GM18868 (cell line): Measurements from ENCODE around the gene COL23A1.
"Not testable (repeated sequence)": the region's sequence is repeated elsewhere in the genome, so short reads cannot be mapped to it uniquely, and the experiment has no call there.

Experiments used
- ATAC-seq: cut with Tn5 transposase; IDR thresholded peaks from one replicate; pipeline ENCODE4 v1.9.1; 2021; ENCODE audit warnings: mild to moderate bottlenecking, moderate library complexity; ENCODE audit not compliant: unreplicated experiment

The COL23A1 gene

DNA sequence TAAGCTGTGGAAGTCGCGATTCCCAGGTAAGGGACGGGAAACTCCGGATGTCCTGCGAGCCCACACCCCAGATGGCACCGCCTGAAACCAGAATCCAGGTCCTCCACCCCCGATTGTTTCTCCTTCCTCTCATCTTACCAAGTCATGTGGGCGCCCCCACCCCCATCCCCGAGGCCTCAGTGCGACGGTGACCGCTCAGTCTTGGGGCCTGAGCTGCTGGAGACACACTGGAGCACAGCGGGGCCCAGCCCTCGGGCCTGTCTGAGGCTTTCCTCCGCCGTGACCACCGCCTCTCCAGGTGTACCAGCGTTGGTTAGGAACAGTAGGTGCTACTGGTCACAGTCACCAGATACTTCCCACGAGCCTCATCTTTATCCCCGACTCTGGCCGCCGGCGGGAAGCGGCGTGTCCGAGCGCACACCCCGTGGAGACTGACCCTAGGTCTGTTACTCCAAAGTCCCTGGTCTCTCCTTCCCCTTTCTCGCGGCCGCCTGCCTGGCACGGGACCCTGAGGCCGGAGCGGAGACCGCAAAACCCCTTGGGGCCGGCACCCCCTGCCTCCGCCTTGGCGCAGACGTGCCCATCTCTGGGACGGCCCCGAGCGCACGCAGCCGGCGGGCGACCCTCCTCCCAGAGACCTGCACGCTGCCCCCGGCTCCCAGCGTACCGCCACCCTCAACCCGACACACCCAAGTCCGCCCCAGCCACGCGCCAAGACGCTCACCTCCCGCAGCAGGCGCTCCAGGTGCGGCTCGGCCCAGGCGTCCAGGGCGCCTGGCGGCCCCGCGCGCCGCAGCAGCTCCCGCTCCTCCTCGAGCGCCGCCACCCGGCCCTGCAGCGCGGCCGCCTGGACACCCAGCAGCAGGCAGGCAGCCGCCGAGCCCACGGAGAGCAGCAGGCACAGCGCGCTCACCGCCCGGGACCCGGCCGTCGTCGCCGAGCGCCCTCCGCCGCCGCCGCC lies 733 bp downstream of the COL23A1 start:
- no peak for ATAC-seq

DNA sequence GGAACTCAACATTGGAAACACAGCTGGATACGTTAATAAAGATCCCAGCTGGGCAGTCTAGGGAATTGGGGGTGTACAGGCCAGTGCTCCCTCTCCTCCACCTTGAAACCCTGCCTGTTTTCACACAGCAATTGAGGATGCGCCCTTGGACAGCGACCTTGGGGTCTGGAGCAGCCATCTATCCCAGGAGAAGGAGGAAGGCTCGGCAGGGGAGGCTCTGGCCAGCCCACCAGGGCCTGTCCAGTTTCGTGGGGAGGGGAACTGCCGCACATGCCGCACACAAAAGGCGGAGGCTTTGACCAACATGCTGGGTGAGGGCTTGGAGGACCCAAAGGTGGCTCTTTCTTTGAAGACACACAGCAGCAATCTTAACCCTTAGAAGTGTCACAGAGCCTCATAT lies 1.4 kb downstream of the COL23A1 start:
- no peak for ATAC-seq

DNA sequence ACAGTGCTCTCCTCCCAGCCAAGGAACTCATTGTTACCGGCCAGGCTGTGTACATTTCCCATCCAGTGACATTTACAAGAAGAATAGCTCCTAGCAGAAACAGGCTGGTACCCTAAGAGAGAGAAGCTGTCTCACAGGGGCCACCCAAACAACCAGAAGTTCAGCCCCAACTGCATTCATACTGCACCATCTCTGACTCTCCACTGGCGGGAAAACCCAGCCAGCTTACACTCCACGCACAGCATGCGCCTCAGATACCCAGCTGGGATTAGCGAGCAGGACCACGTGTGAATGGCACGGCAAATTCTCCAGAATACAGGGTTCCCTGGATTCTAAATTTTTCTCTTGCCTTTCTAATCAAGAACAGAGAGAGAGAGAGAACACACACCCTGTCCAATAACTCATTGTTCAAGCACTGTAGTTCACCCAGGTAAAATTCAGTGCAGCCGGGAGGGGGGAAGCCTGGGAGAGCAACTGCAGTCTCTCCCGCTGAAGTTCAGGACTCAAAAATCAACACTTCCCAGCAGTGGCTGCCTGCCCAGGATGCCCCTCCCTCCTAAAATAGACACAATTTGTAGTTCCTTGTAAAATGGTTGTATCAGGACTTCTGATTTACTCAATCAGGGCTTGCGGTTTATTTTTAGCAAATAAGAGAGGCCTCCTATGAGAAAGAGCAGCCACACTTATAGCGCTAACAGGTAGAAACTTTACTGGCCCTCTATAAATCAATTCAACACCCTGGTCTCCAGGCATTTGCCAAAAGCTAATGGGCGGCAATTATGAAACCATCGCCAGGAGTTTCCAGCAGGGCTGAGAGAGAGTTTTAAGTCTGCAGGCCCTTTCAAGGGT lies 2.2 kb downstream of the COL23A1 start:
- no peak for ATAC-seq

DNA sequence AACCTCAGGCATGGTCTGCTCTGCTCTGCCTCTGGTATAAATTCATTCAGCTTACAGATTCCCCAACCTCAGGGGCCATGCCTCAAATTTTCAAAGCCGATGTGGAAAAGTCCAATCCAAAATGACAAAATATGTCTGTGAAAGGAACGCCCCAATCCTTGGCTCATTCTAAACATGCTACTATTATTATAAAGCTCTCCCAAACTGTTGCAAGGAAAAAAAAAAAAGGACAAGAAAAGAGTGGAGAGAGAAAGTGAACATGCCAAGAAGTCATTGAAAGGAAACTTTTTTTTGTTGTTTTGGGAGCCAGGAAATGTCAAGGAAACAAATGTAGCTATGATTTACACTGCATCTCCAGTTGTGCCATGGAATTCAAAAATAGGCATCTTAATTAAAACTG lies 3.8 kb downstream of the COL23A1 start:
- no peak for ATAC-seq

DNA sequence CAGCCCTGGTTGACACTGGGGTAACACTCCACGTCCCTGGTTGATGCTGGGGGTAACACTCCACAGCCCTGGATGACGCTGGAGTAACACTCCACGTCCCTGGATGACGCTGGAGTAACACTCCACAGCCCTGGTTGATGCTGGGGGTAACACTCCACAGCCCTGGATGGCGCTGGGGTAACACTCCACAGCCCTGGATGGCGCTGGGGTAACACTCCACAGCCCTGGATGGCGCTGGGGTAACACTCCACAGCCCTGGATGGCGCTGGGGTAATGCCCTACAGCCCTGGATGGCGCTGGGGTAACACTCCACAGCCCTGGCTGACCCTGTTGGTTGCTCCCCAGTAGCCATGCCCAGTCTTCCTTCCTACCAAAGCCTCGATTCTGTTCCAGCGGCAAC lies 4.8 kb downstream of the COL23A1 start:
- ATAC-seq: not testable (repeated sequence)

DNA sequence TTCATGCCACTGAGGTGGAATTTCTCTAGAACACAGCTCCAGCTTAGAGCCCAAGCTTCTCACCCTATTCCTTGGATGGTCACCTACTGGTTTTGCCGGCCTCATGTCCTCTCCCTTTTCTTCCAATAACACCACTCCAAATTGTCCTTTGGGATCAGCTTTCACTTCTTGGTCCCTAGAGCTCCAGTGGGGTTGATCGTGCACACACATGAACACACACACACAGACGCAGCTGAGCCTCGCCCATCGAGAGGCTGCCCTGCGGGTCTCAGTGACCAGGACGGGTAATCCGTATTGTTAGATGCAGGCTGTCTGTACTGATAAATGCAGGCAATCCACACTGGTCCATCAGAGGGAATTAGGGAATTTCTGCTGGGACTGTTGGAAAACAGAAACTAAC lies 6.9 kb downstream of the COL23A1 start:
- ATAC-seq: no peak

DNA sequence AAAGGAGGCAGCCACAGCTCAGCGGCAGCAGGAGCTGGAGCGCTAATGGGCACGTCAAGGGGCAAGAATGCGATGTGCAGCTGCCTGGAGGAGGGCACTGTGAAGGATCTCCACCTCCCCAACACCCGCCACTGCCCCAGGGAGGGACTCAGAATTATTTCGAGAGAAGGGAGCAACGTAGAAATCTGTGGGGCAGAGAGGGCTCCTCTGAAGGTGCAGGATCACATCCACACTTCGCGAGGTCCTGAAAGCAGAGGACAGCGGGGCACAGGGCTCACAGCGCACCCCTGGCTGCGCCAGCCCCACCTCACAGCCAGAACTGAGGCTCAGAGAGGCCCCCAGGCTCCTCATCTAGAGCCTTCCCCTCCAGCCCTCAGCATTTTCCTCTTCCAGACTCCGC lies 7.9 kb downstream of the COL23A1 start:
- no peak for ATAC-seq

DNA sequence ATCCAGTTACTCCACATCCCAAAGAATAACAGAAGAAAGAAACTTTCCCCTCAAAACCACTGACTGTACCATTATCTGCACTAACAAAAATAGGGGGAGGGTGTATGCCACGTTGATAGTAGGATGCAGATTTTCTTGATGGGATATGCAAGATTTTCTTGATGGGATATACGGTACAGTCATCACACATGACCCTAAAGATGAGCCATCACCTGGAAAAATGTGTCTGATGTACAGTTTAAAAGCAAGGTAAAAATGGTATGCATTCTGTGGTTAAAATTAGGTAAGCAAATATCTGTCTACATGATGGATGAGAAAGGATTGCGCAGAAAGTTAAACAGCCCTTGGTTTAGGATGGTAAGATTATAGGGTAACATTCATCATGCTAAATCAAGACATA lies 8.6 kb downstream of the COL23A1 start:
- ATAC-seq: no peak

DNA sequence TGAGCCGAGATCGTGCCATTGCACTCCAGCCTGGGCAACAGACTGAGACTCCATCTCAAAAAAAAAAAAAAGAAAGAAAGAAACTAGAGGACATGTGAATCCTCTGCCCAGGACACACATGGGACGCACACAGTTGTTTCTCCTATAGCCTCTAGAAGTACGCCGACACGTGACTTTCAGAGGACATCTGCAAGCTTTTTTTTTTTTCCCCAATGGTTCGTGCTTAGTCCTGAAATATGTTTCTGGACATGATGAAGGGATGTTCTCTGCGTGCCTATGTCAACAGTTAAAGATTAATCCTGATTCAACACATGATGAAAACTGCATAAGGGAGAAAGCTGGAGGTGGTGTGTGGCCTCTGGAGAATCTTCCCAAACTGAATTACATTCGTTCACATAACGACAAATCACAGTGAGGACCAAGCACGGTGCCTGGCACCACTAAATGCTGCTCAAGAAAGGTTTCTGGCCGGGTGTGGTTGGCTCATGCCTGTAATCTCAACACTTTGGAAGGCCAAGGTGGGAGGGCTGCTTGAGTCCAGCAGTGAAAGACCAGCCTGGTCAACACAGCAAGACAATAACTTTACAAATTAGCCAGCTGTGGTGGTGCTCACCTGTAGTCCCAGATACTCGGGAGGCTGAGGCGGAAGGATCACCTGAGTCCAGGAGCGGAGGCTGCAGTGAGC lies 9.8 kb downstream of the COL23A1 start:
- ATAC-seq: no peak

DNA sequence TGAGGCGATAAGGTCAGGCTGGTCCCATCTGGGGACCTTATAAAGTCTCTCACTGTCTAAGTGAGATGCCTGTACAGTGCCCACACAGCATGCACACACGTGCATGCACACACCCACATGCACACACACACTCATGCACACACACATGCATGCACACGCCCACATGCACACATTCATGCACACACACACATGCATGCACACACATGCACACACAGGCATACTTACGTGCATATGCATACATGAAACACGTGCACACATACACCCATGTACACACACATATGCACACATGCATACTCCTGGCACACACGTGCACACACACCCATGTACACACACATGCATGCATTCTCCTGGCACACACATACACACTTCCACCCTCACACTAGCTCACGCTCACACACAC lies 12.2 kb downstream of the COL23A1 start:
- no peak for ATAC-seq

DNA sequence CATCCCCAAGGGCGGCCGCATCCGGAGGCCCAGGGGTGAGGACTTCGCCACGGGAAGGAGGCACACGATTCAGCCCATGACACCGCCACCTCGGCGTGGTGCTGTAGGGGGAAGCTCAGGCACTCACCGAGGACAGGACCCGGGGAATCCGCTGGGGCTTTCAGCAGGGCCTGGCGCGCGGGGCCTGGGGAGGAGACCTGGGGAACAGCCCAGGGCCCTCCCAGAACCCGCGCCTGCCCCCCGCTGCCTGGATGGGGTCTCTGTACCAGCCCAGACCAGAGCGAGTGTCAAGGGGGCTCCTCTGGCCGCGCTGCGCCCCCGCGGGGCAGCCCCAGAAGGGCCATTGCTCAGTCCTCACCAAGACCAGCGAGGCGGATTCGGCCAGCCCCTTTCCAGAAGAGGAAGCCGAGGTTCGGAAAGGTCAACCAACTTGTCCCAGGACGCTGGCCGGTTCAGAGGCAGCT lies 12.8 kb downstream of the COL23A1 start:
- ATAC-seq: no peak

DNA sequence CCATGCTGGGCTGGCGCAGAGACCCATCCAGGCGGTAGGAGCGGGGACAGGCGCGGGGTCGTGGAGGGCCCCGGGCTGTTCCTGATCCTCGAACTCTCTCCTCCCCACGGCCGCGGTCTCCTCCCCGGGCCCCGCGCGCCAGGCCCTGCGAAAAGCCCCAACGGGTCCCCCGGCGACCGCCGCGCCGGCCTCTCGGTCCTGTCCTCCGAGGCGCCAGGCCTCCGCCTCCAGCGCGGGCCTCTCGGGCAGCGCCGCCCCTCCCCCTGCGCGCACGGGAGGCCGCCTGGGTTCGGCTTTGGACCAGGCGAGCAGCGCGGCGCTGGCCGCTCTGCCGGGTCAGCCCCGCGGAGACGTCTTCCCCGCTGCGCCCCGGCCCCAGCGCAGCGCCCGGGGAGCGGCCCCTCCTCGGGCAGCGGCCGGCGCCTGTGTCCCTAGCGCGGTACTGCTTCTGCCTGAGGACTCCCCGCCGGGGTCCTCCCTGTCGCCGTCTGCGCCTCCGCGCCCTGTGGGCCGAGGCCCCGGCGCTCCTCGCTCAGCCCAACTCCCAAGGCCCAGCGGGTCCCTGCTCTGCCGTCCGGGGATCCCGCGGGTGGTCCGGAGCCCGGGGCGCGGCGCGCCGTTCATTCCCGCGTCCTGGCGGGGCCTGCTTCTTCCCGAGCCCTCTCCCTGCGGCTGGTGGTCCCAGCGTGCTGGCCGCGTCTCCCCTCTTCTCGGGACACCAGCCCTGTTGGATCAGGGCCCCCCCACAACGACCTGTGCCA lies 13.4 kb downstream of the COL23A1 start:
- no peak for ATAC-seq

DNA sequence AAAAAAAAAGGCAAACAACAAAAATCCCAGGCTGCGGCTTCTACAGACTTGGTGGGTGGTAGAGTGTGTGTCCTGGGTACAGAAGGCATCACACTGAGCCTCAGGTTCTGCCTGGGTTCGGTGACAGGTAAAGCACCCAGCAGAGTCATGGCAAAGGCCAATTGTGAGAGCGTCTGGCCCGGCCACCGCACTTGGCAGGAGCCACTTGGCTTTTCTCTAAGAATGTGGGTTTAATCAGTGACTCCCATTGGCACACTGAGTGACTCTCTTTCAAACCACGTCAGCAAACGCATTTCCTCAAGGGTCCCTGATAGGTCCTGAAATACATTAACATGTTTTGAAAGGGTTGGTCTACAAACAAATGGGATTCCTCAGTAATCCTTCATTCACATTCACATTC lies 17.0 kb downstream of the COL23A1 start:
- ATAC-seq: no peak

DNA sequence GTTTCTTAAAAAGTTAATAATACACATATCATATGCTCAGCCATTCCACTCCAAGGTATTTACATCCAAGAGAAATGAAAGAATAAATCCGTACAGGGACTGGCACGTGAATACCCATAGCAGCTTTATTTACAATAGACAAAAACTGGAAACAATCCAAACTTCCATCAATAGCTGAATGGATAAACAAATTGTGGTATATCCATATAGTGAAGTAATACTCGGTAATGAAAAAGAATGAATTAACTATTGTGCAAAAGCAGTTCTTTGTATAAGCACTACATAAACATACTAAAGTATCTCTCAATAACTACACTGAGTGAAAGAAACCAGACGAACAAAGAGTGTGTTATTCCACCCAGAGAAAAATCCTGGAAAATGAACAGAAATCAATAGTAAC lies 17.6 kb downstream of the COL23A1 start:
- ATAC-seq: no peak

DNA sequence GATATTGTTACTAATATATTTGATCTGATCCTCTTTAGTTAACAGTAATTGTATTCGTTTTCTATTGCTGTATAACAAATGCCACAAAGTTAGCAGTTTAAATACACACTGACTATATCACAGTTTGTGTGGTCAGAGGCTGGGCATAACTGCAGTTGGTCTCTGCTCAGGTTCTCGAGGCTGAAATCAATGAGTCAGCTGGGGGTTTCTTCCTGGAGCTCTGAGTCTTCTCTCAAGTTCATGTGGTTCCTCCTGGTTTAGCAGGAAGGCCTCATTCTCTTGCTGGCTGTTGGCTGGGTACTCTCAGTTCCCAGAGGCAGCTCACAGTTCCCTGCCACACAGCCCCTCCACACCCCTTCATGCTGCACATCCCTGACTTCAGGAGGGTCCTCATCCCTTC lies 20.7 kb downstream of the COL23A1 start:
- no peak for ATAC-seq

DNA sequence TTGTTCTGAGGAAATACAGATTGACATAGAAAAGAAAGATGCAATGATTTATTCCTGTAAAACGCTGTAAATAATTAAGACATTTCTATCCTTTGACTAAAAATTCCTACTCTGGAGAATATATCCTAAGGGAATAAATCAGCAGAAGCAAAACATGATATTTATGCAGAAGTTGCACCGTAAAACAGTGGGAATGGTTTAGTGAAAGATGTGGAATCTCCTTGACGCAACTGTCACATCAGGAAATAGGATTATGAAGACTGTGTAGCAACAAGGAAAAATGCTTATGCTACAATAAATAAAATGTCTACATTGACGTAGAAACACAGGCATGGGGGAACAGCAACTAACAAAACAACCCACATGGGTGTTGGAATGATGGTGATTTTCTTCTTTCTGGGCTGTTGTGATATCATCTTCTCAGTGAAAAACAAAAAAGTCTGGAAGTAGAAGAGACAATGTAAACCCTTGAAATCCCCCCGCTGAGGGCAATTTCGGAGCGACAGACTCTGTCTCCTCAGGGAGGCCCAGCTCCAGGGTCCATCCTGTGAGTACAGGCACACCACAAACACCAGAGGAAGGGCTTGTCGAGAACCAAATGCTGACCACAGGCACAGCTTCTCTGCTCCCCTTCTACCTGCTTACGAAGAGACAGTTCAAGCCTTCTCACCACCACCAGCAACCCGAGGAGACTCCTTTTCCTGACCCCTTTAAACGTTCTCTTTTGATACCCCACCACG lies 25.2 kb downstream of the COL23A1 start:
- no peak for ATAC-seq

DNA sequence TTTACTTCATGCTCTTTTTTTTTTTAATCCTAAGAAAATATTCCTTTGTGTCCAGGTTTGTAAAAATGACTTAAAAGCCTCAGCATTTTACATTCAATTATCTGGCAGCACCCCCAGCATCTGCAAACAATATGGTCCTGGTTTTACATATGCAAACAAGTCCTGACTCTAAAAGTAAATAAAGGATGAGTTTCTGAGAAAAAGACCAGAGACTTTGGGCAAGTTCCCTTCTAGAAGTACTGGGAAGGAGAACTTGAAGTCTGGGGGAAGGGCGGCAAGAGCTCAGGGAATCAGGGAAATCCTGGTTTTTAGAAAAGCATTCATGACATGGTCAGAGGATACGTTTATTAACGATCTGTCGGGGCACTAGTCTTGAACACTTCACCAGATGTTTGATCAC lies 25.8 kb downstream of the COL23A1 start:
- ATAC-seq: no peak

DNA sequence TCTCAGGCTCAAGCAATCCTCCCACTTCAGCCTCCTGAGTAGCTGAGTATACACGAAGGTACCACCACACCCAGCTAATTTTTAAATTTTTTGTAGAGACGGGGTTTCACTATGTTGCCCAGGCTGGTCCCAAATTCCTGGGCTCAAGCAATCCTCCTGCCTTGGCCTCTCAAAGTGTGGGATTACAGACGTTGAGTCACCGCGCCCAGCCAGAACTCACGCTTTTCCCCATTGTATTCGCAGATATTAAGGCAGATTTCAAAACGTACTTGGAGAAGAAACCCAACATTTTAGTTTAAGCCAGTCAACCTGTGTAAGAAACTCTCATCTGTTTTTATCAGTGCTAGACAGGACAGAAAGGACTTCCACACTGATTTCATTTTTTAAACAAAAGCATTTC lies 26.6 kb downstream of the COL23A1 start:
- no peak for ATAC-seq

DNA sequence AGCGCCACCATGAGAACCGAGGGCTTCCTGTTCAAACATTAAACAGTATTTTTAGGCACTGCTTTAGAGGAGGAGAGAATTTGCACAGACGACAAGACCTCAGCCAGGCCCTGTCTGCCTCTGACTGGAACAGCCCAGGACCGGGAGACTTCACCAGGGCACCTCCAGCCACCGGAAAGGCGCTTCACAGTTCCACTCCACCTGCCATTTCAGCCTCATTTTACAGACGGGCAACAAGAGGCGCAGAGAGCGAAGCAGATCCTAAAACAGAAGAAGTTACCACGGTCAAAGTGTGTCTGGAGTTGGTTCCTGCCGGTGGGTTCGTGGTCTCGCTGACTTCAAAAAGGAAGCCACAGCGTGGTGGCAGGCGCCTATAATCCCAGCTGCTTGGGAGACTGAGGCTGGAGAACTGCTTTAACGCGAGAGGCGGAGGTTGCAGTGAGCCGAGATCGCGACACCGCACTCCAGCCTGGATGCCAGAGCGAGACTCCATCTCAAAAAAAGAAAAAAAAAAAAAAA lies 28.4 kb downstream of the COL23A1 start:
- no peak for ATAC-seq

DNA sequence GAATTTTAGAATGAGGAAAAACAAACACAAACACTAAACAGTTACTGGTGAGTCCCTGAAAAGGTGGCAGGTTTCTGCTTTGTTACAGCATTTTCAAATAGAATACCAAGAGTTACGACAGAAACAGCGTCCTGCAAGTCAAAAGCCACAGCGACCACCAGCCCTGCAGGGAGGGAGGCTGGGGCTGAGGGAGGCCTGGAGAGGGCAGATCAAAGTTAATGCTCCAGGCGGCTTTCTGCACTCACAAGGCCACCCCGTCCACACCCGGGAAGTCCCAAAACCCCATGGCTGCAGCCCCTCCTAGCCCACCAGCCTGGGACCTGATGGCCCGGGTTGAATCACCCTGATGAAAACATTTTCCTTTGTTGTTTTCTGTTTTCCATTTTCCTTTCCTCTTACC lies 29.3 kb downstream of the COL23A1 start:
- ATAC-seq: no peak
